COLO668 (cell line): Measurements from ENCODE around the gene ZFP64.
"Not testable (repeated sequence)": the region's sequence is repeated elsewhere in the genome, so short reads cannot be mapped to it uniquely, and the experiment has no call there.

ENCODE experiments used
- DNase-seq: peaks from one replicate; lab custom pipeline; 2025; ENCODE audit not compliant: unreplicated experiment; lab: John Stamatoyannopoulos, UW

Gene ZFP64

GRCh38 chr20:52191132-52191915 lies at the start of gene ZFP64:
TSS of gene ZFP64 (minus strand) at chr20:52191779. CDS start at chr20:52191636, 143 bp downstream.
- DNase-seq: peak; percentile 90

DNA sequence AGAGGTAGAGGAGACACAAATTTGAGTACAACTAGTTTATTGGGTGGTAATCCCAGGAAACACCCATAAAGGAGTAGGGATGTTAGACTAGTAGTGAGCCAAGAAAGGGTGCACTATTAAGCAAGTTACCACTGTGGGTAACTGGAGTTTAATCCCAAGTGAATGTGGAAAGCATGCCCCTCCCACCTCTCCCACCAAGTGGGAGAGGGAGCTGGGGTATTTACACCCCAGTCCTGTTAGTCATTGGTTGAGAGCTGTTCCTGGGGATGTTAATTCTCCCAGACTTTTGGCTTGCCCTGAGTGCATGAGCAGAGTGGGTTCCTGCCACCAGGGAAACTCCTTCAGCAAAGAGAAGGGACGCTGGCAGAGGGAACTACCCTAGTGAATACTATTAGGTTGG lies 49.2 kb upstream of the ZFP64 start:
- no peak for DNase-seq

DNA sequence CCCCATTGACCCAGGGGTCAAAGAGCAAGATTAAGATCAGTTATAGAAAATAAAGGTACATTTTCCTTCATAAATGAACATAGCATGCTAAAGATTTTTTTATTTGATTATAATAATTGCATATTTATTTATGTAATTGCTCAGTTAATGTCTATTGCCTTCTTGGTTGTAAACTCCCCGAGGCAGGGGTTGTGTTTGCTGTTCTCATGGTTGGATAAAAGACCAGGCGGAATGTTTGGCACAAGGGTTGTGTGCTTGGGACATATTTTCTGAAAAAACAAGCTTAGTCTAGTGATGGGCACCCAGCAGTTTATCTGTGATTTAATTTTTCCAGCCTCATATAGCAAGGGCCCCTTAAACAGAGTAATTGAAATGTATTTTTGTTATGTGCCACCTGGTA lies 47.5 kb upstream of the ZFP64 start:
- no peak for DNase-seq

- DNase-seq: no peak
Measured at GRCh38 chr20:52236292-52236691, 44.7 kb upstream of the ZFP64 start.

DNA sequence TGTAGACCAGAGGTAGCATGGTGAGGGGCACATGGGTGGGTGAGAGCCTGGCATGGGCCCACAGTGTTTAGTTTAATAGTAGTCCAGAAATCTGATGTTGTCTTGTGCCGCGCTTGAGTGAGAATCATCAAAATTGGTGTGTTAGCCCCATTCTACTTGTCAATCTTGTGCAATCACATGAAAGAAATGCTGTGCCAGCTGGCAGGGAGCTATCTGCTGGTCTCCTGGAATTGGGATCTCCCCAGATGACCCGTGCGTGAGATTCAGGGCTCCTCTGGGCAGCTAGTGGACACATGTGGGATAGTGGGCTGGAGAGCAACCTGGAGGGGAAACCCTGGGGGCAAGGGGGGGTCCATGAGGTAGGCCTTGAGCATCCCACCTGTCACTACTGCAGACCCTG lies 43.5 kb upstream of the ZFP64 start:
- no peak for DNase-seq

DNA sequence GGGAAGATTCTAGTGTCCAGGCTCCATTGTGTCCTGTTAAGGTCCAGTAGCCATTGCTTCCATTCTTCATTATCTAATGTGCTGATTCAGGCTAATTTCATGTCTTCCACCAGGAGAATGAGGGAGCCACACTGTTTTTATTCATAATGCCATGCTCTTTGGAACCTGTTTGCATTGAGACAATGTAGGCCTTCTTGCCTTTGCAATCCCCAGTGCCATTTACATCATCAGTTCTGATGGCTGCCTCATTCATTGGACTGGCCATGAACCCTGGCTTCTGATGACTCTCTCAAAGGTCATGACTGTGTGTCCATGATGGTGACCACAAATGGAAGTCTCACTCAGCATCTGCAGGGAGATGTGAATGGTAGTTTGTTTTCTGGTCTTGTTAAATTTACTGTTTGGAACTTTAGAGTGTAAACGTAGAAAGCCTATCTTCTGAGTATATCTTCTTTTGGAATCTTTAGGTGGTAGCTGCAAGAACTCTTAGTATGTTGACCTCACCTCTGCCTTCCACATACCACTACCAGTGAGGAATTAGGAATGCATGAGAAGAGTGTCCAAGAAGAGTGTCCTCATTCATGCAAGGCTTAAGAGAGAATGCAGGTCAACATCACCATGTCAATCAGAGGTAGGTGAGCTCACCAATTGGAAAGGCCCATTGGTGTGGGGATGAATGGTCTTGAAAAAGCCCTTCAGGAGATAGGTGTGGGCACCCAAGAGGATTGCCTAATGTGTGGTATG lies 42.9 kb upstream of the ZFP64 start:
- no peak for DNase-seq

DNA sequence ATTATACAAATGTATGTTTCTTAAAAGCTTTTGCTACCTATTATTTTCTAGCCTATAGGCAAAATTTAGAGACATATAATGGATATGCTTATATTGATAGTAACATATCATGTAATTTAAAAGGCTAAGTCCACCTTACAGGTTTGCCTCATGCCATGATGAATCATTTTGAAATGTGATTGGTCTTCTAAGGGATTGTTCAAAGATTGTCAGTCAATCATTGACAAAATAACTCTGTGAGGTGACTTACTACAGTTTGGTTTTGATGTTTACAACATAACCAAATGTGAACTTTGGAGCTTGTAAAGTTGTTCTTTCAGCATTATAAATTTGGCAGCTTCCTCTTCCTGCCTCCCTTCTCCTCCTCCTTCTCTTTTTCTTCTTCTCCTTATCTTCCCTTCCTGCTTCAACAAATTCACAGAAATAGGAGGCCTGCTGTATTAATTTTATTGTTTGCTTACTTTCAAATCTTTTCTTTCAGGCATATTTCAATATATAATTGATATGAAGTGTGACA lies 39.7 kb upstream of the ZFP64 start:
- no peak for DNase-seq

DNA sequence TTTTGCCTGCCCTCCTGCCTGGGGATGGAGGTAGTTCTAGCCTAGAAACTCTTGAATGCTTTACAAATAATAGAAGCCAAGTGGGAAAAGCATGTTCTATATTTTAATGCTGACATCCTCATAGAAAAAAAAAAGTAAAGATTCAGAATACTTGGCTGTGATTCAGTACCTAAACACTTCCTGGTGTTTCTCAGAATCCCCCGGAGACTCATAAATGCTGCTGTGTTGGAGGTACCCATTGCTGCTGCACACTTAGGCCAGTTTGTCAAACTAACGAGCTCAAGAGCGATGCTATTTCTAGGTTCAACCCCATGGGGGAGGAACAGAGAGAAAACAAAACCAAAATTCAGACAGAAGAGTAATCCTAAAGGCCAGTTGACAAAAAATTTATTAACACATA lies 38.8 kb upstream of the ZFP64 start:
- DNase-seq: no peak

GRCh38 chr20:52229346-52229745 lies 37.8 kb upstream of the ZFP64 start:
- not testable (repeated sequence) for DNase-seq

GRCh38 chr20:52226370-52226769 lies 34.8 kb upstream of the ZFP64 start:
- no peak for DNase-seq

- DNase-seq: no peak
Measured at GRCh38 chr20:52224920-52225319, 33.3 kb upstream of the ZFP64 start.

DNA sequence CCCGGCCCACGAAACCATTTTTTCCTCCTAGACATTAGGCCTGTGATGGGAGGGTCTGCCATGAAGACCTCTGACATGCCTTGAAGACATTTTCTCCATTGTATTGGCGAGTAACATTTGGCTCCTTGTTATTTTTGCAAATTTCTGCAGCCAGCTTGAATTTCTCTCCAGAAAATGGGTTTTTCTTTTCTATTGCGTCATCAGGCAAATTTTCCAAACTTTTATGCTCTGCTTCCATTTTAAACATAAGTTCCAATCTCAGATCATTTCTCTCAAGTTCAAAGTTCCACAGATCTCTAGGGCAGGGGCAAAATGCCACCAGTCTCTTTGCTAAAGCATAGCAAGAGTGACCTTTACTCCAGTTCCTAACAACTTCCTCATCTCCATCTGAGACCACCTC lies 29.8 kb upstream of the ZFP64 start:
- DNase-seq: not testable (repeated sequence)

GRCh38 chr20:52220891-52221290 lies 29.3 kb upstream of the ZFP64 start:
- not testable (repeated sequence) for DNase-seq

GRCh38 chr20:52219441-52219840 lies 27.9 kb upstream of the ZFP64 start:
- peak; percentile 38 for DNase-seq

DNA sequence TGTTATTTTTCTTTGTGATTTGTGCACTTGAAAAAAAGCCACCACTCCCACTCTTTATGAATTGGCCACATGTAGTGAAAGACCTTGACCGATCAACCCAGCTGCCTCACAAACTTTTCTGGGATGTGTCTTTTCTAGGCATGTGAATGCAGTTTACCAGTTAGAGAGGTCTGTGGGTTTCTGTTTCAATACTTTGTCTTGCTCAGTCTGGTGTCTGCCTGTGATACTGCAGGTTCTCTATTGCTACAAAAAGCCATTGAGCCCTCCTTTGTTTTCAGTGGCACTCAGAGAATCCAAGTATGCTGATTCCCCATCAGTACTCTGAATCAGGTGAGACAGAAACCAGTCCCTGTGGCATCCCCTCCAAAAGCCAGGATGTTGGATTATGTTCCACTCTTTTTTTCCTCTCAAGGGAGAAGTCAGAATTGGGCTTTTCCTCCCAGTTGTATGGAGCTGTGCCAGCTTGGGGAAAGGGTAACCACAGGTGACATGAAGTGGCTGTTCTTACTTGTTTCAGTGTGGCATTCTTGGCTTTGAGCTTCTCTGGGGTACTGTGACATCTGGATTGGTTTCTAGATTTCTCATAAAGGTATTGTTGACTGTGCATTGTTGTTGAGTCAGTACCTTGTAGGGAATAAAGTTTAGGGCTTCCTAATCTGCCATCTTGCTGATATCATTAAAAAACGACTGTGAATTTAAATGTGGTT lies 26.3 kb upstream of the ZFP64 start:
- no peak for DNase-seq

DNA sequence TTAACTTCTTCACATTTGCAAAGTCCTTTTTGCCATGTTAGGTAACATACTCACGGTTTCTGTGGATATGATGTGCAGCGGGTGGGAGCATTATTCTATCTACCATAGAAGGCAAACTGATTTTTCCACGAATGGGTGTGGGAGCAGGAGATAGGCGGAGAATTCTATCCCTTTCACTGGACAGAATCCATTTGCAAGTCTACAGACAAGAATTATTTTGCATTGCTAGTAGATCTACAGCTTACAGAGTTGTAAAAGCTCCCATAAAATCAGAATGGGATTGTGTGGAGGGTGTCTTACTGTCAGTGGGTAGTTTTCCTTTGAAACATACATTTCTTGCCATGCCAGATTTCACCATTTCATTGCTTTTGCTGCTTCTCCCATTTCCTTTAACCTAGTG lies 22.4 kb upstream of the ZFP64 start:
- no peak for DNase-seq

- no peak for DNase-seq
Measured at GRCh38 chr20:52212943-52213342, 21.4 kb upstream of the ZFP64 start.

DNA sequence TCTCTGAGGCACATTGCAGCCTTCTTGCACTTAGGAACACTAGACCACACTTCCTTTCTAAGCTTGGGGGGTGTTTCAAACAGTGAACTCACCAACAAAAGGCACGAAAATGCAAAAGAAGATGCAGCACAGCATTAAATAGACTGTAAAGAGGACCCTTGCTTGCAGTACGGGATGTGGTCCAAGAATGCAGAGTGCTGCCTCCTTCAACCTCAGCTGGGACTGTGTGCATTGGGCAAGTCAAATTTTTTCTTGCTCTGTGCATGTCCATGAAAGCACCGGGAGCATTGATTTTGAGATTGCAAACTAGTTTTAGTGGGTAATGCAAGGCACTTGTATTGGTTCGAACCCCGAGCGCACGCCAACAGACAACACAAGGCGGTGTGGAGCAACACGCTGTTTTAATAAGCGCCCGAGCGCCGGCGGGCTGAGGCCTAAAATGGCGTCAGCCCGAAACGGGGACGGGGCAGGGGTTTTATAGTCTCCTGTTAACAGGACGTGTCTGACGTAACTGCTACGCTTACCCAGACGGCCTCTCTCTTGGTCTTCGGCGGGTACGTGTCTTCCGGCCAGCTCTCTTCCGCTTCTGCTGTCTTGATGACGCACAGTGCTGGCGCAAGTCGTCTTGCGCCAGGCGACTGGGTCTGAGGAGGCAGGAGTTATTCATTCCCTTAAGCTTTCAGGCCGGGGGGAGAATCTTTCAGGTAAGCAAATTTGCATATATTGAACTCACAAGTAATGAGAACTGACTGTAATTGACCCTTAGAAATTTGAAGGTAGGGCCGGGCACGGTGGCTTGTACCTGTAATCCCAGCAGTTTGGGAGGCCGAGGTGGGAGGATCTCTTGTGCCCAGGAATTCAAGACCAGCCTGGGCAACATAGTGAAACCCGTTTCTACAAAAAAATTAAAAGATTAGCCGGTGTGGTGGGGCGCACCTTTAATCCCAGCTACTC lies 18.7 kb upstream of the ZFP64 start:
- DNase-seq: no peak

- DNase-seq: no peak
Measured at GRCh38 chr20:52209154-52209571, 17.6 kb upstream of the ZFP64 start.

GRCh38 chr20:52207020-52207810 lies 15.6 kb upstream of the ZFP64 start:
- no peak for DNase-seq
